ENCODE results near the gene PERM1.
A peak's percentile ranks its signal among the peaks of the same experiment; 100 is the strongest.
"Not testable (repeated sequence)": the region's sequence is repeated elsewhere in the genome, so short reads cannot be mapped to it uniquely, and the experiment has no call there.

PERM1 gene

DNA sequence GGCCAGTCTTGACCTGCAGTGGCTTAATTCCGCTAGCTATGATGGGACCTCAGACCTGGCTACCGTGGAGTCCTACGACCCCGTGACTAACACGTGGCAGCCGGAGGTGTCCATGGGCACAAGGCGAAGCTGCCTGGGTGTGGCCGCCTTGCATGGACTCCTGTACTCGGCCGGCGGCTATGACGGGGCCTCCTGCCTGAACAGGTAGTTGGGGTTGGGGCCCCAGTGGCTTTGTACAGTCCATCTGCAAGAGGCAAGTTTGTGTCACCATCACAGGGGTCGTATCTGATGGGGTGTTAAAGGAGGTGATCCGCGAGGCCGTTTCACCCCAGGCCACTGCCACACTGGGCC lies 18.6 kb downstream of the PERM1 start:
- no peak for DNase-seq

DNA sequence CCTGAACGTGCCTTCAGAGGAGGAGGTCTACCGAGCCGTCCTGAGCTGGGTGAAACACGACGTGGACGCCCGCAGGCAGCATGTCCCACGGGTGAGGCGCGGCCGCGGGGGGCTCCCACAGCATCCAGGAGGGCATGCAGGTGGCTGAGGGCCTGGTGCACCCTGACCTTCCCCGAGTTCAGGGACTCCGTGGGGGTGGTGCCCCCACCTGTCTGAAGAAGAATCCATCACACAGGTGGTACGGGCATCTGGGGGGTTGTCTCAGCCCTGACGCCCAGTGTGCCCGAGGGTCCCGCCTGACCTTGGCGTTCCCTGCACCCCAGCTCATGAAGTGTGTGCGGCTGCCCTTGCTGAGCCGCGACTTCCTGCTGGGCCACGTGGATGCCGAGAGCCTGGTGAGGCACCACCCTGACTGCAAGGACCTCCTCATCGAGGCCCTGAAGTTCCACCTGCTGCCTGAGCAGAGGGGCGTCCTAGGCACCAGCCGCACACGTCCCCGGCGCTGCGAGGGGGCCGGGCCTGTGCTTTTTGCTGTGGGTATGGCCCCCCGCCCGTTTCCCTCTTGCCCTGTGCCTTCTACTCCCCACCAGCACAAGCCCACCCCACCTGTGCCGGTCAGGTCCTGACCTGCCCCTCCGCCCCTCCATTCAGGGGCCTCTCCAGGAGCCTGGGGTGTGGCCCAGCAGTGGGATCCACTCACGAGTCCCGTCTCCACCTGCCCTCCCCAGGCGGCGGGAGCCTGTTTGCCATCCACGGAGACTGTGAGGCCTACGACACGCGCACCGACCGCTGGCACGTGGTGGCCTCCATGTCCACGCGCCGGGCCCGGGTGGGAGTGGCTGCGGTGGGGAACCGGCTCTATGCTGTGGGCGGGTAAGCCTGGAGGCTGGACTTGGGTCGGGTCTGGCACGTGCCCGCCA lies 19.3 kb downstream of the PERM1 start:
- no peak for DNase-seq

DNA sequence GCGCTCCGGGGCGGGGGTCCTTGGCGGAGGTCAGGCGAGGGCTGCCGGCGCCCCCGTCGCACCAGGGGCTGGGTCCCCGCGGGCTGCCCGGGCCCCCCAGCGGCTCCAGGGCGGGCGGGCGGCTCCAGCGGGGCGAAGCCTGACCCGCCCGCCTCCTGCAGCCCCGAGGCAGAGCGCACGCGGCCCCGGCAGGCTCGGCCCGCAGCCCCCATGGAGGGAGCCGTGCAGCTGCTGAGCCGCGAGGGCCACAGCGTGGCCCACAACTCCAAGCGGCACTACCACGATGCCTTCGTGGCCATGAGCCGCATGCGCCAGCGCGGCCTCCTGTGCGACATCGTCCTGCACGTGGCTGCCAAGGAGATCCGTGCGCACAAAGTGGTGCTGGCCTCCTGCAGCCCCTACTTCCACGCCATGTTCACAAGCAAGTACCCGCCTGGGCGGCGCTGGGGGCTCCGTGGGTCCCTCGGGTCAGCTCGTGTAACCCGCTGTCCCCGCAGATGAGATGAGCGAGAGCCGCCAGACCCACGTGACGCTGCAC lies 20.7 kb downstream of the PERM1 start:
- DNase-seq: no peak

DNA sequence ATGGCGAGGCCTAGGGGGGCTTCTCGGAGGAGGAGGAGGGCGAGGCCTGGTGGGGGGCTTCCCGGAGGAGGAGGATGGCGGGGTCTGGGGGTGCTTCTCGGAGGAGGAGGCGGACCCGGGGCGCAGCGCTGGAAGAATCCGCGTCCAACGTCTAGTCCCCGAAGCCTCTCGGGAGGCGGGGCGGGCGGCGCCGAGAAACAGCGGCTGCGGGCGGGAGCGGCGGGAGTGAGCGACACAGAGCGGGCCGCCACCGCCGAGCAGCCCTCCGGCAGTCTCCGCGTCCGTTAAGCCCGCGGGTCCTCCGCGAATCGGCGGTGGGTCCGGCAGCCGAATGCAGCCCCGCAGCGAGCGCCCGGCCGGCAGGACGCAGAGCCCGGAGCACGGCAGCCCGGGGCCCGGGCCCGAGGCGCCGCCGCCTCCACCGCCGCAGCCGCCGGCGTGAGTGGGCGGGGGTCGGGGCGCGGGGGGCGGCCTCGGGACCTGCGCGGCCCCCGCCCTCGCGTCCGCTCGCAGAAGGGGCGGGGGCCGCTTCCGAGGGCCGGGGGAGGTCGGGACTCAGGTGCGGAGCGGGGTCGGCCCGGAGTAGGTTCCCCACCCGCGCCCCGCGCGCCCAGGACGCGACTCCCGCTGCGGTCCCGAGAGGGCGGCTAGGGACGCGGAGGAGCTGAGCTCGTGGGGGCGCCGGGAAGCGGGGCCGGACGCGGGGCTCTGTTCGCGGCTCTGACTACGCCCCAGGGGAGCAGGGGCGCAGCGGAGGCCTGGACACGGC lies 21.3 kb downstream of the PERM1 start, which contains the start of gene KLHL17:
KLHL17 (plus strand) TSS at position 222 of the 769 bp plus-strand sequence; CDS start at position 332, 110 bp downstream.
- DNase-seq: peak; percentile 75

DNA sequence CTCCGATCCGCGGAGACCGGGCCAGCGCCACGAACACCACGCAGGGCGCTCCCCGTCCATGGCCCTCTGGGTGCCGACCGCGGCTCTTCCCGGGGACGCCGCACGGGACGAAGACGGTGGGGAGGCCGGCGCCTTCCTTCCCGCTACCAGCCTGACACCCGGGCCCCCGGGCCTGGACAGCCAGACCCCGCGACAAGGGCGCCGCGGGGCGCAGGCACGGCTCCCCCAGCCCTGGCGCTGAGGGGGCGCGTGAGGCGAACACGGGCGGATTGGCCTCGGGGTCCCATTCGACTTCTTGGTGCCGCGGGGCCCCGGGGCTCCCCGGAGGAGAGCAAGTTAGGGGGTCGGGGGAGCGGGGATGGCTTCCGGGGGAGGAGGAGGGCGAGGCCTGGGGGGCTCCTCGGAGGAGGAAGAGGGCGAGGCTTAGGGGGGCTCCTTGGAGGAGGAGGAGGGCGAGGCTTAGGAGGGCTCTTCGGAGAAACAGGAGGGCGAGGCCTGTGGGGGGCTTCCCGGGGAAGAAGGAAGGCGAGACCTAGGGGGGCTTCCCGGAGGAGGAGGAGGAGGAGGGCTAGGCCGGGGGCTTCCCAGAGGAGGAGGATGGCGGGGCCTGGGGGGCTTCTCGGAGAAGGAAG lies 22.0 kb downstream of the PERM1 start:
- DNase-seq: no peak

DNA sequence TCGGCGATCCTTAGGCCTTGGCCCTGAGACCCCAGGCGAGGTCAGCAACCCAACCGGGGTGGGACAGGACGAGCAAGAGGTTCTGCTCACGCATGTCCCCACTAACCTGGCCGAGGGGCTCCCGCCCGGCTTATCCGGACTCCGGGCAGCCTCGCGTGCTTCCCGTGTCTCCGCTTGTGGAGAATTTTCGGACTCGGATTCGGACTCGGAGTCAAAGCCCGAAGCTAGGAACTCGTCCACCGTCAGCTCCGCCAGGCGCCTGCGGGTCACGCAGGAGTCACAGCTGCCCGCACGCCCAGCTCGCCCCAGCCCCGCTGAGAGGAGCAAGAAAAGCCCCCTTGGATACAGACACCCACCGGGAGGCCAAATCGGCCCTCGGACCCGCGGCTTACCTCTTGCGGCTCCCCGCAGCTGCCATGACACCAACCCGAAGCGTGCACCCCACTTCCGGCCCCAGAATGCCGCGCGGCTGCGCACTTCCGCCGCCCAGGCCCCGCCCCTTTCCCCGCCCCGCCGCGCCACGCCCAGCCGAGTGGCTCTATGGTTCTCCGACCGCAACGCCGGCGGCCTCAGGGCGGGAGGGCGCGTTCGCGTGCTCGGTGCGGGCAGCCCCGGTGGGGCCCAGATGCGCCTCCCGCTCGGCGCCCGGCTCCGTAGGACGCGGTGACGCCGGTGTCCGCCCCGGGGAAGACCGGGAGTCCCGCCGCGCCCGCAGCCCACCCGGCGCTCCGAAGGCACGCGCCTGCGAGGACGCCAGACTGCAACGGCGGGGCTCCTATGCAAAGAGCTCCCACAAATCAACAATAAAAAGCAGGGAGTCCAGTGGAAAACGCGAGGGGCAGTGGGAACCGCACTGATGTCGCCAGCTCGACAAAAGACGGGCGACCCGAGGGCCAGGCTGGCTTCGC lies 22.8 kb downstream of the PERM1 start, which contains the start of gene NOC2L:
NOC2L (minus strand) TSS at position 434 of the 908 bp plus-strand sequence; CDS start at position 418, 16 bp downstream.
- peak; percentile 97 for DNase-seq

DNA sequence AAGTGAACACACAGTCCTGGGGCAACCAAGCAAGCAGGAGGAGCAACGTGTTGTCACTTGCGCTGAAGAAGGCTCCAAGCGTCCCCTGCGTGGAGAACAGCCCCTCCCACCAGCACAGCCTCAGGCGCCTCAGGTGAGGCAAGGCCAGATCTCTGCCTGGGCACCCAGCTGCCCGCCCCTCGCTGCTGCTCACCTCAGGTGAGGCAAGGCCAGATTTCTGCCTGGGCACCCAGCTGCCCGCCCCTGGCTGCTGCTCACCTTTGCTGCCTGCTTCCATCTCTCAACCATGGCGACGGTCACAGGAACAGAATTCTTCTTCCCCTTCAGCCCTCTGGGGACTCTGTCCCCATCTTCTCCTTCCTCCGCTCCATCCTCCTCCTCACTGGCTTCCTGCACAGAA lies 25.3 kb downstream of the PERM1 start:
- DNase-seq: no peak

DNA sequence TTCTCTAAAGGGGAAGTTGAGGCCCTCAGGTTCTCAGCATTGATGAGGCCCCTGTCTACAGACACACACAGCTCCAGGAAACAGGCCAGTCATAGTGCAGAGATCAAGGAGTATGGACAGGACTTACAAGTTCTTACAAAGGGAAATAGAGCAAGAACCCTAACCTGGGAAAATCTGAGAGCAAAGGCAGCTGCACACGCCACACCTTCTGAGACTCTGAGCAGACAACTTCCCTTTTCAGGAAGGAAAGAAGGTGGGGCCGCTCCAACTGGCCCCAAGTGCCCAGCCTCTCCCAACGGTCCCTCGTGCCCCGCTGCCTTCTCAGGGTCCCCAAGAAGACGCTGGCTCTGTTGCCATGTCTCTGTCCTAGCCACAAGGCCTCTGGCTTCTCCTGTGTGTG lies 26.4 kb downstream of the PERM1 start:
- no peak for DNase-seq

DNA sequence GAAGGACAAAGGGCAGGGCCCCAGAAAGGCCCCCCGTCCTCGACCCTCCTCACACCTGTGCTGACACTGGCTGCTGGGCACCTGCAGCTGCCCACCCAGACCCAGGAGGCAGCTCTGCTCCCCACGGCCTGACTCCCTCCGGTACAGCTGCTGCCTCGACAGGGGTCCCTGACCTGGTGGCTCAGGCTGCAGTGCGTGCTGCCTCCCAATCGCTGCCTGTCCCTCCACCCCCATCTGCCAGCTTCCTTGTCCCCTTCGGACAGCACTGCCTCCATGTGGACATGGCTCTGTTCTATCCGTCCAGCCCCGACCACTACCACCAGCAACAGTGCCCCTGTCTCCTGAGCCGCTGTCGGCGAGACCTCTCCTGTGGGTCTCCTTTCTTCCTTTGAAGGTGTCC lies 27.0 kb downstream of the PERM1 start:
- no peak for DNase-seq

DNA sequence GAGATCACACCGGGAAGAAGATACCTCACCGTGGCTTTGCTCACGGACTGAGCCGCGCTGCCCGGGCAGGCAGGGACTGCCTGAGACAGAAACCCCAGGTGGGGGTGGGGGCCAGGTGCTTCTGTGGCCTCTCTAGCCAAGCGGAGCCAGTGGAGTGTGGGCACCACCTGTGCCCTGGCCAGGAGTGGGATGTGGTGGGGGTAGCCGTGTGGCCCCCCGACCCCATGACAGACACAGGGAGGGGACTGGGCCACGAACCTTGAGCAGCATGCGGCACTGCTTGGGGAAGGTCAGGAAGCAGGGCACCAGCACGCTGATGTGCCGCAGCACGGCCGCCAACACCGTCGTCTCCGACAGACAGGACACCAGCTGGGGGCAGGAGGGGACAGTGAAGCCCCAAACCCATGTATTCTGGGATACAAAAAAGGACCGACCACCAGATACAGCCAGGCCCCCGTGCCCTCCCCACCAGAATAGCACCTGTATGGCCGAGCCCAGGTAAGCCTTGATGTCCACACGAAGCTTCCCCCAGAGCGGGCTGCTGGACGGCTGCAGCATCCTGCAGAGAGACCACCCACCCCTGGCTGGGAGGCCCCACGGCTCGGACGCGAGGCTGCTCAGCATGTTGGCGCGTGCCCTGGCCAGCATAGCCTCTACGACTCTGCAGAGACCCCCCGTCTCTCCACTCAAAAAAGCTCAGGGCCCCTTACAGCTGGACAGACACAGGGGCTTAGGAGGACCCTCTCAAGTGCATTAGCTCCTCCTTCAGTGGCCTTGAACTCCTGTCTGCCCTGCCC lies 28.2 kb downstream of the PERM1 start:
- no peak for DNase-seq

DNA sequence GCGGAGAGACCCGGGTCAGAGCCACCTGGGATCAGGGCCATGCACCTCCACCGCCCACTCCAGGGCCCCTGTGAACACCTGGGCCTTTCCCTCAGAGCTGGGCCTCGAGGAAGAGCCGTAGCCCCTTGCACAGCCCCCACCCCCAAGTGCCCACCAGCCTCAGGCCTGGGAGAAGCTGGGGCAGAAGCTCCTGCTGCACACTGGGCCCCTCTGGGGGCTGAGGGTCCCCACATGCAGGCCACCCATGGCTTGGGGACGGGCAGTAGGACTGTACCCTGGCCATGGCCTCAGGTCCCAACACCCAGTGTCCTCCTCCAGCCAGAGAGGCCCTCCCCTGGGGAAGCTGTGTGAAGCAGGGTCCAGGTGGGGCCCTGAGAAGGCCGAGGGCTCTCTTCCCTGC lies 29.3 kb downstream of the PERM1 start:
- DNase-seq: no peak

DNA sequence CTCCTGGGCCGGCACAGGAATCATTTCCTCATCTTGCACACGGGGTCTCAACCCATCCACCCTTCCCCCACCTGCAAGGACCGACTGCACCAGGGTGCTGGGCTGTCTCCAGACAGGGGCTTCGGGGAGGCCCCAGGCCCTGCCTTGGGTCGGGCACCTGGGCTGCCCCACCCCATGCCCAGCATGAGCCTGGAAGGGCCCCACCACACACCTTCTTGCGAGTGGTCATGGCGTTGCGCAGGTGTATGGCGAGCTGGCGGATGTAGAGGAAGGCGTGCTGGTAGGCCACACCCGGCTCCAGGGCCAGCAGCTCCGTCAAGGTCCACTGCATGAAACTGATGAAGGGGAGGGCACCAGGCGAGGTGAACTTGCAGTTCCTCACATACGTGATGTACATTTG lies 29.7 kb downstream of the PERM1 start:
- no peak for DNase-seq

DNA sequence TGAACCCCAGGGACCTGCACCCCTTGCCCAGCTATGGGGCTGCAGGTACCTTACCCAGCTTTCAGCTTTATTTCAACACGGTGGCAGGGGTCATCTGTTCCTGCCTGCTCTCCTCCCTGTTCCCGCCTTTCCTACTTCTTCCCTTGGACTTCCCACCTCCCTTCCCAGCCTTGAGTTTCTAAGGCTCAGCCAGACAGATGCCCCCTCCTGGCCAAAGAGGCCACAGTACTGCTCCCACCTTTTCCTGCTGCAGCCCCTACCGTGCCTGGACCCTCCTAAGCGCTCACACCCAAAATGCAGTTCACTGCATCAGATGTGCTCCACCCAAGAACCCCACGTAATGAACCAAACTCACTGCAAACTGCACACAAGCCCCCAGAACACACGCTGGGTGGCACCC lies 30.5 kb downstream of the PERM1 start:
- no peak for DNase-seq

DNA sequence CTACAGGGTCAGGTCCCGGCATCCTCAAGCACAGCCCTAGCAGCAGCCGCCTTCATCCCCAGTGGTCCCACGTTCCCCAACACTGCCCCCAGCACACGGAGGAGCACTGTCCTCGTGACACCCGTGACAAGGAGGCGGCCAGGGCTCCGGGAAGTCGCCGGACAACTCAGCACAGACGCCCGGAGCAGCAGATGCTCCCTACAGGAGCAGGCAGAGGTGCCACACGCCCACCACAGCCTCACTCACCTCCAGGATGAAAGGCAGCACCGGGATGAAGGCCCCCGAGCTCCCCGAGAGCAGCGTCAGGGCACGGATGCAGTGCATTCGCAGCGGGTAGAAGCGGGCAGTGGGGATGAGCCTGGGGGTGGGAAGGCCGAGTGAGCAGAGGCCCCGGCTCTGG lies 31.0 kb downstream of the PERM1 start:
- DNase-seq: no peak

DNA sequence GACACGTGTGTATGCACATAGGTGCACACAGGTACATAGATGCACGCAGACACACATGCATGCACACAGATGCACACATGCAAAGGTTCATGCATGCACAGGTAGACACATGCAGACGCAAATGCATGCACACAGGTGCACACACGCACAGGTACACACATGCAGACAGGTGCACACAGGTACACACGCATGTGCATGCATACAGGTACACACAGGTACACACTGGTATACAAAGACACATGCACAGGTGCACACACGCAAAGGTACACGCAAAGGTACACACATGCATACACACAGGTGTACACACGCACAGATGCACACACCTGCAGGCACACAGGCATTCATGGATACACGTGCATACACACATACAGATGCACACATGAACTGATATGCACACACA lies 31.6 kb downstream of the PERM1 start:
- DNase-seq: no peak

DNA sequence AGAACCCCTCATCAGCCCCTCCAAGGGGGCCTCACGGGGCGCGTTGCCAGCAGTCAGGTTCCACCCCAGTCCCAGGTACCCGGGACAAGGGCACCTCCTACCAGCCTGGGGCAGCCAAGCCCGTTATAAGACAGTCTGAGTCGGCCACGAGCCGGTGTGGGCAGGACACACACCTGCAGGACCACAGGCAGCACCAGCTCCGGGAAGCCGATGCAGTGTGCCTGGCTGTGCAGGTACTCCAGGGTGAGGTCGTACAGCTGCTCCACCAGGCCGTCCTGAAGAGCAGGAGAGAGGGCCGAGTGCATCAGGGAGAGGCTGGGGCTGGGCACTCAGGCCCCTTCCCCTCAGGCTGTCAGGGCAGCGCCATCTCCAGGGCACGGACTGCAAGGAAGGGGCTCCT lies 33.9 kb downstream of the PERM1 start:
- DNase-seq: no peak

DNA sequence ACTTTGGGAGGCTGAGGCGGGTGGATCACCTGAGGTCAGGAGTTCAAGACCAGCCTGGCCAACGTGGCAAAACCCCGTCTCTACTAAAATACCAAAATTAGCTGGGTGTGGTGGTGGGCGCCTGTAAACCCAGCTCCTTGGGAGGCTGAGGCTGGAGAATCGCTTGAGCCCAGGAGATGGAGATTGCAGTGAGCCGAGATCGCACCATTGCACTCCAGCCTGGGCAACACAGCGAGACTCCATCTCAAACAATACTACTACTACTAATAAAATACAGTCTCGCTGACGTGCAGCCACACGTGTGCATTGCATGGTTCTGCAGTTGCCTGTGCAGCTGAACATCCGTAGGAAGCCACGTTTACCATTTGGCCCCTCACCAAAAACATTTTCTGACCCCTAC lies 35.1 kb downstream of the PERM1 start:
- DNase-seq: not testable (repeated sequence)

DNA sequence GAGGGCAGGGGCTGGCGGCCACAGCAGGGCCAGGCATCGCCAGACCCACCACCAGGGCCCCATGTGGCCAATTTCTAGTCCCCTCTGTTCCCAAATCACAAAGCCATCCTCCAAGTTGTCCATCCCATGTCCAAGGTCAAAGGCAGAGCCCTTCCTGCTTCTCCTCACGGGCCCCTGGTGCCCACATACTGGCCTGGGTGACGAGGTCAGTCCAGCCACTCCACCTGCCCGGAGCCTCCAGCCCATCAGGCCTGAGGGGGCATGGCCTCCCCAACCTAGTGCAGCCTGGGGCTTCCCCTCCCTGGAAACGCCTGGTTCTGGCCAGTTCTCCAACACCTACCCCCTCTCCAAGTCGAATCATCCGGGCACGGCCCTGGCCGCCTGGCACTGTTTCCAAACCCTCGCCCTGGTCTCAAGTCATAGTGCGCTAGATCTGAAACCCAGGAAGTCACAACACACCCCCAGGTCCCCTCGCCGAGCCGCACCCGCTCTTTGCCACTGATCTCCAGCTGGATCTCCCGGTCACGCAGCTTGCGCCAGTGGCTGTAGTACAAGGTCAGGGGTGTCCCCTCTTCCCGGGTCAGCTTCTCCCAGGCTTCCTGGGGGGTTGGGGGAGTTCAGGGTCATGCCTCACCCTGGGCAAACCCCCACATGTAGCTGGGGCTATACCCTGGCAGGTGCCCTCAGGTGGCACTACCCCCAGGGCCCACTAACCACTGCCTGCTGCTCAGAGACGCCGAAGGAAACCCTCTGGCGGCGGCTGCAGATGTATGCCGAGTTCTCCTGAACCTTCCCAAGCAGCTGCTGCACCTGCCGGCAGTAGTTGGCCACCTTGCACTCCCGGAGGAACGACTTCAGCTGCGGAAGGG lies 36.0 kb downstream of the PERM1 start:
- no peak for DNase-seq

DNA sequence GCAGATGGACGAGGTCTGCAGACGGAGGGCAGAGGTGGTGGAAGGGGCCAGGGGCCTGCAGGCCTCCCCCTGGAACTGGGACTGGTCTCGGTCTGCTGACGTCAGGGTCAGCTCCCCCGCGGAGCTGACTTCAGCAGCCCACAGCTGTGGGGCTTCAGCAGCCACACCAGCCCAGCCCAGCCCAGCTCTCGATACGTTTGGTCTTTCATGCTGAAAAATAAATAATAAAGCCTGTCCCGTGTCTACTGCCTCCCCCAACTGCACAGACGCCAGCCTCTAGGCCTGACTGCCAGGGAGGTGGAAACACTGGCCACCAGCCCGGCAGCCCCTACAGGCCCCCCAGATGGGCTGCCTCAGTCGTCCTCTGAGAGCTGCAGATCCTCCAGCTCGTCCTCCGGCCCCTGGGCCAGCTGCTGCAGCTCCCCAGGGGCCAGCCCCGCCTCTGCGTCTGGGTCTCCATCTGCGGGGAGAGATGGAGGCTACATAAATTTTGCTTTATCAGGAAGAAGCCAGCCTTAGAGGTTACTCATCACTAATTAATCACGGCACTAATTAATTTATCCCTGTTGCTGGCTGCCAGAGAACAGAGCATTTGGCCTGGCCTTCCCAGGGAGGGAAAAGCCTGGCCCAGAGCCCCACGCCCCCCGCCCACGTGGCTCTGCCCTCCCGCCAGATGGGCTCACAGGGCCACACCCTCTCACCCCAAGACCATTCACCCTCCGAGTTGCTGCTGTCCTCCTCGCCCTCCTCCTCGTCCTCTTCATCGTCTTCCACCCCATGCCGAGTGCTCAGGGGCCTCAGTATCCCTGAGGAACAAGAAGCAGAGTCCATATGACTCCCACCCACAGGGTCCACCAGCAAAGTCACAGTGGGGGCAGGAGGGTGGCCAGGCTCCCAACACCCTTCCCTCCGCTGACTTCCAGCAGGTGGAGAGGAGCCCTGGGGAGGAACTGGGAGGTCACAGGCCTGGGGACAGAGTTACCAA lies 37.3 kb downstream of the PERM1 start:
- no peak for DNase-seq

Measured in activated CD4-positive, alpha-beta T cell treated with anti-CD3 and anti-CD28 coated beads, Interleukin-2, amount 50 U/mL, for 1 hour (primary cell).